ENCODE results near the gene NIT1. TPM values are rescaled to one million over a fixed set of nuclear protein-coding genes. Genes with fewer than 3 reads are reported as not detected.
A peak's percentile ranks its signal among the peaks of the same experiment; 100 is the strongest.

The NIT1 gene, protein sequence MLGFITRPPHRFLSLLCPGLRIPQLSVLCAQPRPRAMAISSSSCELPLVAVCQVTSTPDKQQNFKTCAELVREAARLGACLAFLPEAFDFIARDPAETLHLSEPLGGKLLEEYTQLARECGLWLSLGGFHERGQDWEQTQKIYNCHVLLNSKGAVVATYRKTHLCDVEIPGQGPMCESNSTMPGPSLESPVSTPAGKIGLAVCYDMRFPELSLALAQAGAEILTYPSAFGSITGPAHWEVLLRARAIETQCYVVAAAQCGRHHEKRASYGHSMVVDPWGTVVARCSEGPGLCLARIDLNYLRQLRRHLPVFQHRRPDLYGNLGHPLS
- polyA plus RNA-seq (2013, experiment 1 of 2; ENCODE audit: insufficient read length), result 27.5 TPM
- 24.7 TPM for polyA plus RNA-seq (2013, experiment 2 of 2; ENCODE audit: insufficient read length)

DNA sequence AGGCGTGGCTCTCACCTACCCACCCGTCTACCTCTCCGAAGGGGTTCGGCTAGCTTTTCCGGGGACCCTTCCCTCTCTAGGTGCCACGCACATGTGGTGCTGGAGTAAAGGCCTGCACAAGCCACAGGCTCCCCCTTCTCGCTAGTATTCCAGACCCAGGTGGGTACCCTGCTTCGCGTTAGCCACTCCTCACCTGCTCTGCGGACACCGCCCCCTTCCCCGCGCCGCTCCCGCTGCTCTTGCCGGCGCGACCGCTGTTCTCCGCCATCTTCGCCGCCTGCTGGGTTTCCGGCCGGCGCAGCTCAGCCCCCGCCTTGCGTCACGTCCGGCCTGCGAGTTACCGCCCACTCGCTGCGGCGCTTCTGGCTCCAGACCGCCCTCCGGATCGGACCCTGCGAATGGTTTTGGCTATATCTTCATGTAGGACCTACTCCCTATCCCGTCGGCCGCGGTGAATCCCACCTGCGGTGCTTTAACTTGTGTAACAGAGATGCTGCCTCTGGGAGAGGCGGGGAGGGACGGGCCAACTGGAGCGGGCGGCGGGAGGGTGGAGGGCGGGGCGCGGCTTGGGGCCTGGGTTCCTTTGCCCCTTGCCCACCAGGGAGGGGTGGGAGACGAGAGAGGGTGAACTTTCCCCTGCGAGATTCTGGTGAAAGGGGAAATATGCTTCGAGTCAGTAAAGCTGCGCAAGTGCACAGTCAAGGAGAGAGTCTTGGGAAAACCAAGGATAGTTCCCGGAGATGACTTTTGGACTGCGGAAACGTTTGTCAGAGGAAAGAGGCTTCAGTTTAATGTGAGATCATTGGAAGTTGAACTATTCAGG, at the start of gene NIT1, which contains the start of gene PFDN2:
Gene NIT1 (plus strand): TSS at position 347 of the 823 bp plus-strand sequence. CDS start 72 bp downstream, at position 419.
Gene PFDN2 (minus strand): TSS at position 279 of the 823 bp plus-strand sequence. CDS start 11 bp downstream, at position 268.
- DNase-seq, result peak; percentile 78

DNA sequence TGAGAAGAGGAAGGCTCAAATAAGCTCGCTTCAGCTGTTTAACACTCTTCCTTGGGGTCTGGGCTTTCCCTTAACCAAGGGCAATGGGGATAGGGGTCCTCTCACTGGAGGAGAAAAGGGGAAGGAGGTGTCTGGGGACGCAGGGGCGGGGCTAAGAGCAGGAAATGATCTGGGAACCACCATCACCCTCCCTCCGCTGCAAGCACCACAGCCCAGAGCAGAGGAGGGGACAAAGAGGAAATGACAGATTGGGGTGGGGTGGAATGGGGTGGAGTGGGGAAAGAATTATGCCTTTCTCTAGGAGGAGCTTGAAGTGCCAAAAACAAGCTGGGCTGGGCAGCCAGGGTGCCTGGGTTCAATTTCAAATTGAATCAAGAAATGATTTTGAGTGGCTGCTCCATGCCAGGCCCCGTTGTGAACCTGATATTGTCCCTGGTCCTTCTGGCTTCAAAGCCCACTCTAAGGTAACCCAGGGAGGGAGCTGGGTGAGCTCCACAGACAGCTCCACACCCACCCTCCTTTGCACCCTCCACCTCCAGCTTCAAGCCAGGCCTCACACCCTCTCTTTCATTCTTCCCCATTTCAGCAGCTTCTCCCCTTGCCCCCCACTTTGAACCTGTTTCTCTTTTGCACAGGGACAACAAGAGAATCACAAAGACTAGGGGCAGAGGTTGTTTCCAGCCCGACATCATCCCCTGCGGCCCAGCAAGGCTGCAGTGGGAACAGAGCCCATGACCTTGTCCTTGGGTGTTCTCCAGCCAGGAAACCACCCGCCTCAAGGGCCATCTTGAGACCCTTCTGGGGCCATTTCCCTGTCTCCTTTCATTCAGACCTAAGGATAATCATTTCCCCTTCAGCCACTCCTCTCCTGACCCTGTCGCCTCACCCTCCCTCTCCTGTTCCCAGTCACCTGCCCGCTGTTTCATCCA, 49.3 kb upstream of the NIT1 start:
- DNase-seq, result peak; percentile 20

DNA sequence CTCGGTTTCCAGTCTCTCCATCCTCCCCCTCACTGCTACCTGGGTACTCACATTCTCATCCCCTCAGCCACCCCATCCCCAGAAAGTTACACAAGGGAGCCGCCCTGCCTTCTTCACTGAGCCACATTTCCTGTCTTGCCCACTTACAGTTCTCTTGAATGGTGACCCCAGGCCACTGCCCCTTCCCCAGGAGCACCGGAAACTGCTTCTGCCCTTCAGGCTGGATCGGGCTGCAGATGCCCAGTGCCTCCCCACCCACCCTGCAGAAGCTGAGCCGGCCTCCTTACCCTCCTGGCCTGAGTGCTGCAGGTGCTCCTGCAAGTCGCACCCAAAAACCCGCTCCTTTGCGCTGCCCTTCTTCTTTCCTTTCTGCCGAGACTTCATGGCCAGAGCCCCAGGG, 48.7 kb upstream of the NIT1 start:
- no peak for DNase-seq

DNA sequence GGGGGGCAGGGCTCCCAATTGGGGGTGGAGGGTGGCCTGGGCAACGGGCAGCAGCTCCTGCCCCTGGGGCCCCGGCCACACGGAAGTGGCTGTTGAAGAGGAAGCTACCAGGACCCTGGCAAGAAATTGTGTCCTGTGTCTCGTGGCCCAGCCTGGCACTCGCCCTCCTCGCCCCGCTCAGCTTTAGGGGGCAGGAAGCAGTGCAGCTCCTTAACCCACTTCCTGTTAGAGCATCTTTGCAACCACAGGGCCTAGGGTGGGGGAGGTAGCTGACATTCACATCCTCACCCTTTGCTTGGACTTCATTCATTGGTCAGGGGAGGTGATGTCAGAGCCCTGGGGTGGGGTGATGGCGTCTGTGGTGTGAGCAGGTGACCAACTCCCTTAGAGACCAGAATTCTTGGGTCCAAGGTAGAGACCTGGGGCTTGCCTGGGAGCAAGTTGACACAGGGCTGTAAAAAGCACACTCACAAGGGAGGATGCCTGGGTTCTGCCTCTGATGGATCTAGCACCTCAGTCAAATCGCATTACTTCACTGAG, 48.1 kb upstream of the NIT1 start, which contains the start of gene ARHGAP30:
Gene ARHGAP30 (minus strand): TSS at position 161 of the 540 bp plus-strand sequence. CDS start 267 bp downstream, outside the sequence.
- no peak for DNase-seq

DNA sequence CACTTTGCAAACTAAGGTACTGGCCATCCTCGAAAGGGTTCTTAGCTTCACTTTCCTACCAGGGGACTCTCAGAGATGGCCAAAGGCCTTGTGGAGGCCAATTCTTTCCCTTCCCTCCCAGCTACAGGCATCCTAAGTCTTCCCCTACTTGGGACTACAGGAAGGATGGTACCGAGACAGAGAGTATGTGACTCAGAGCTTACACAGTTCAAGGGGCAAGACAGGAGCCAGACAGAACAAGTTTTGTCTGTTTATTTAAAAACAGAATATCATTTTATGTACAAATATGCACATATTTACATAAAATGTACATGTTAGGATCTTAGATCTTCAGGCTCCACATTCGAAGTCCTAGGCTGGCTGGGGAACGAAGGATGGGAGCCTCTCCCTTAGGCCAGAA, 47.1 kb upstream of the NIT1 start:
- DNase-seq, result no peak

DNA sequence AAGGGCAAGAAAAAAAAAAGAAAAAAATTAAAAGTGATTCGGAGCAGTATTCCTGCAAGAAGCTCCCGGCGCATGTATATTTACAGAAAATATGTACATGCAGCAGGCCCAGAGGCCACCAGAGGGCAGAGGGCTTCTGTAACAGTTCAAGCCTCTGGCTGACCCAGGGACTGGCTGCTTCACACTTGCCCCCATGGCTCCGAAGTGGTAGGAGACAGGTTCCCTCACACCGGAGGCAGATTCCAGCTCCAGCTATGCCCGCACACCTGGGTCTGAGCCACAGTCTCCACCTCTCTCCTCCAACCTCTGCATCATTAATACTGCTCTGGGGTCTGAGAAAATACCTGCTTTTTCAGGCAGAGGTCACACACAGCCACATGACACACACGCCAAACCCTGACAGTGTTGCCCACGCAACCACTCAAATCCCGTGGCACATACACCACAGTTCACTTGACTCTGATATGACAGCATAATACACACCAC, 46.0 kb upstream of the NIT1 start:
- peak; percentile 60 for DNase-seq

DNA sequence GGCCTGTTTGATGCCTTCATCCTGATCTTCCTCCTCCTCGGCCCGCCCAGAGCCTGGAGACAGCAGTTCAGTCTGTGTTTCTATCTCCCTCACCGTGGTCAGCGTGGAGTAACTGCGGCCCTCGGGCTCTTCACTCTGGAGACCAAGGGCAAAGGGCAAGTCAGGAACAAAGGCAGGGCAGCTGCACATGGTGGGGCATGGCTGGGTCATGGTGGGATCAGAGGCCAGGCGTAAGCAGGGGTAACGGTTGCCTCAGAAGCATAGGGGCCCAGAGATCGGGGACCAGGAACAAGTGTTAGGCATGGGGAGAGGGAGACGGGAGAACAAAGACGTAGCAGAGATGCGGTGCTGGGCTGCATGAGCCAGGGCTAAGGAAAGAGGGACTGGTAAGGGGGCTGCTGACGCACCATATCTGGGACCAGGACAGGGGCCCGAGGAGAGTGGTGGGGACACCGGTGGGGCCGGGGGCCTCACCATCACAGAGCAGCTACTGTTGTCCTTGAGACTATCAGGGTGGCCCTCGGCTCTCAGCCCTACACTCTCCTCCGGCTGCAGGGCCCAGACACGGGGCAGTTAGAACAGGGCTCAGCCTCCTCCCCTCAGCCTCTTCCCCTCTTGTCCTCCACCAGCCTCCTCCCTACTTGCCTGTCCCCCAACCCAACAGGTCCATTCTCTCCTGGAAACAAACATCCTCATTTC, 45.0 kb upstream of the NIT1 start:
- DNase-seq, result no peak

DNA sequence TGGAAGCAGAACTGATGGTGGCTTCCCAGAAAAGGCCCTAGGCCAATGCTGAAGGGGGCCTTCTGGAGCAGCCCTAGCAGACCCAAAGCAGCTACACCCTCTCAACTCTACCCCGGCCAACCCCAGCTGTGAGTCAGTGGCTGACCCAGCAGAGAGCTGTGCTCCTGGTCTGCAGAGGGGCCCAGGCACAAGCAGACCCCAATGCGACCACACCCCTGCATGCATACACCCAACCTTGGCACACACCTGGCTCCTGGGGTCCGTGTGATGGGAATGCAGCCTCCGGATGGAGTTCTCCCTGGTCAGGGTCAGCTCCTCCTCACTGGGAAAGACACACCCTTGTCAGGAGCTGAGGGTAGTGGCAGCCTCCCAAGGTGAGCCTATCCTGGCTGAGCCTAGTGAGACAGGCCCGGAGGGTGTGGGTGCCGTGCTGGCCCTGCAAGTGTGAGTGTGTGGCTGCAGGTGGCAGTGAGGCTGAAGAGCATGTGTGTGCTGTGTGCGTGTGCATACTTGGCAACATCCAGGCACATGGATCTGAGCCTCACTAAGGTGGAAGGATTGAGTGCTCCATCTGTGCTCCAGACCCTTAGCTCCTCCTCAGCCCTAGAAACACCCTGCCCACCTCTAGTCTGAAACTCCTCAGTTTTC, 44.3 kb upstream of the NIT1 start:
- no peak for DNase-seq

DNA sequence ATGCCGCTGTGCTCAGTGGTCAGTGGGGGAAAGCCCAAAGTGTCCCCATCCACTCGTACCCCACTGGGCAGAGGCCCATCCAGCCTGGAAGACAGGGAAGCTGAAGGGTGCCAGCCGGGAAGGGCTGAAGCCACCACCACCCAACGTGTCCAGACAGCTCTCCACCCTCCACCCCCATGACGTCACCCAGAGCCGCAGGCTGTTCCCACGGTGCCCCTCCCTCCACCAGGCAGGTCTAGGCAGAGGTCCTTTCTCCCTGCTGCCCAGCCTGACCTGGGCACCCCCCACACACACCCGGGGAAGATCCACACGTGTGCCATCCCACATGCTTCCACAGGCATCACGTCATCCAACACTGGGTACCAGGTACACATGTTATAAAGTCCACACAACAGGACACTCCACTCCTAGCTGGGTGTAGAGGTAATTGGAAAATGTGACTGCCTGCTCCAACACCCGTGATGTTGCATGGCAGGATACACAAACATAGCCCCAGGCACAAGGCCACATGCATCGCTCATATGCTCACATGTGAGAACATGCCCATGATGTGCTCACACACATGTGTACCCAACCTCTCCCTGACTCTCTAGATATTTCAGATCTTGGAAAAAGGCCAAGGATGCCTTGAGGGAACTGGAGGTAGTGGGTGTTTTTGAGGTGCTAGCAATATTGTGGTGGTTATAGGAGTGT, 43.1 kb upstream of the NIT1 start:
- DNase-seq, result no peak

DNA sequence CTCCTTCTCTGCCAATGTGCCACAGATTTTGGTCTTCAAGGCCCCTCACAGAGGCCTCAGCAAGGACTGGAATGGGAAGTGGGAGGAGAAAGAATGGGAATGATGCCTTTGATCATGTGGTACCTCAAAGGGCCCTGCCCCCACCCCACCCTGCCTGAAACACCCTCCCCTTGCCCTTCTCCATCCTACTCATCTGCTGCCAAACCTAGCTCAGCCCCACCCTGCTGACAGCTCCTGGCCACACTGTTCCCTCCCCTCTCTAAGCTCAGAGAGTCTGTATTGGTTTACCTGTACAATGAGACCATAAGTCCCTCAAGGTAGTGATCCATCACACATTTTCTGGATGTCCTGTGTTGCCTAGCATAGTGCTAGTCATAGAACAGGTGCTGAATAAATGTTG, 41.5 kb upstream of the NIT1 start:
- DNase-seq, result no peak

DNA sequence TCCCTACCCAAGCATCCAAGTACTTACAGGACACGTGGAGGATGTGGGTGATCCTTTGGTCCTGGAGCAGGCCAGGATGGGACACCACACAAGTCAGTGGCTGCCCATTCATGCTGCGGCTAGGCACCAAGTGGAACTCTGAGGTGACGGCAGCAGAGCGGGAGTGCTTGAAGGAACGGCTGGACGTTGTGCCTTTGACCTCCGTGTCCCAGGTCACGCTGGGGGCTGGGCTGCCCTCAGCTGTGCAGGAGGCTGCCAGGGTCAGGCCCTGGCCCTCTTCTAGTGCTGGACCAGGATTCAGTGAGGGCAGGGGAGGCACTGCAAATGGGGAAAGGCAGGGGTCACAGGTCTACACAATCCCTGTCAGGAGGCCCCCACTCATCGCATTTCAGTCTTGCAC, 40.5 kb upstream of the NIT1 start:
- no peak for DNase-seq

DNA sequence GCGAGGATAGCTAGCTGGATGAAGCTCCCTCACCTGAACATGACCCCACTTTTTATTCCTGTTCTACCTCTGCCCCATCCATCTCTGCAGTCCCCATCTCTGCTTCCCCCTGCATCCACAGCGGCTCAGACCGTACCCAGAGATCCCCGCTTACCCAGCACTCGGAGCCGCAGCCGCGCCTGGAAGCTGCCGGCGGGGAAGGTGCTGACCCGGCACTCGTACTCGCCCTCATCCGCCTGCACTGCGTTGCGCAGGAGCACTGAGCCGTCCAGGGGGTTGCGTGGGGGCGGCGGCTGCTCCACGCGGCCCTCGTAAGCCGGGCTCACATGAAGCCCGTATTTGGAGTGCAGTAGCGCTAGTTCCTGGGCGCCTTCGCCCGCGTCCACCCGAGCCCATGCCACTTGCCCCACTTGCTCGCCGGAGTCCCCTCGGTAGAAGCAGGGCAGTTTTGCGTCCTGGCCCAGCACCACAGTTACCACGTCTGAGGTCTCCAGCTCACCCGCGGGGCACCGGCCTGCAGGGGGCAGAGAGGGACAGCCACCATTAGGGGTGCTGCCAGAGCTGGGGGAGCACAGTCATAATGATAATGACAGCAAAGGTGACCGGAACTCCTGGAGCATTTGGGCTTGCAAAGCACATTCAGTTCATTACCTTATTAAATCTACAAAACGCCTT, 38.3 kb upstream of the NIT1 start:
- DNase-seq, result no peak

DNA sequence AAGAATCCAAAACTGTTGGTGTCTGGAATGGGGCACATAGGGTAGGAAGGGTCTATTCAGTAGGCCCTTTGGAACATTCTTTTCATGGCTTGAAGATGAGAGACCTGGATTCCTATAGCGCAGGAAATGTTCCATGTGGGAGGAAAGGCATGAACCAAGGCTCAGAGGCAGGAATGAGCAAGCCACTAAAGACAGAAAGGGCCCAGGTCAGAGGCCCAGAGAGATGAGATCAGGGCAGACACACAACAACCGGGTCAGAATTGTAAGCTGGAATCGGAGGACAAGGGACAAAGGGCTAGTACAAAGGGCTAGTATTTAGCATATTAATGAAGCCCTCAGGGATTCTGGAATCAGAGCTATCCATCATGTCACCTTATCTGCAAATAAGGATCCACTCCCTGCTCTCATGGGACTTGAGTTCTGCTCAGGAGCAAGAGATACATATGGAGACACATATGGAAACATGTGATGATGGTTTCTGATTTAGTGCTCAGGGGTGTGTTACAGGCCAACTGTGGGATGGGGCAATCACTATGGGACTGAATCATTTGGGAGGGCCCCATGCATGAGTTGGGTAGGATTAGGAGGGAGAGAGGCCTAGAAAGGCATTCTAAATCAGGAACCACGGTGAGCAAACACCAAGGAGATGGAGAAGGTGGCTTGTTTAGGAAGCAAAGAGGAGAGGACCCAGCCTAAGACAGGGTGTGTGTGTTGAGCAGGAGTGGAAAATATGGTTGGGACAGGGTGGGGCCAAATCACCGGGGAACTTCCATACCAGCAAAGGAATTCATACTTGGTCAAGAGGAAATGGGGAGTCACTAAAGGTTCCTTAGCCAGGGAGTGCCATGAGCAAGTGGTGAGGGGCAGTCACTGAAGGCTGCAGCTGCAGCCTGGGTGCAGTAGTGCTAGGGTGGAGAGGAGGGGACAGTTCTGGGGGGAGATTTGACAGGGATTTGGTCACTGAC, 37.2 kb upstream of the NIT1 start:
- DNase-seq, result peak; percentile 53

DNA sequence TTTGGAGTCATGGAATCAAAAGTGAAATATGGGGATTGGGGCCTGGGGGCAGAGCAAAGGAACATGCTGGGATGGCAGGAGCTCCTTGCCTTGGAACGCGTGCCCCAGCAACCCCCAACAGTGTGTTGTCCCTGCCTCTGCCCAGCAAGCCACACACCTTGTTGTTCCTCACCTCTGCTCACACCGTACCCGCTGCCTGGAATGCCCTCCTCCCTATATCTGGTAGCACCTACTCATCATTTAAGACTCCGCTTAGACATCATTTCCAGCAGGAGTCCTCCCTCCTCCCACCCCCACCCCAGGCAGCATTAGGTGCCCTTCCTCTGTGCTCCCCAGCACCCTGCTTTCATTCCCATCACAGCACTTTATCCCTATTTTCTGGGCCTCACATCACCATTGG, 36.4 kb upstream of the NIT1 start:
- no peak for DNase-seq

DNA sequence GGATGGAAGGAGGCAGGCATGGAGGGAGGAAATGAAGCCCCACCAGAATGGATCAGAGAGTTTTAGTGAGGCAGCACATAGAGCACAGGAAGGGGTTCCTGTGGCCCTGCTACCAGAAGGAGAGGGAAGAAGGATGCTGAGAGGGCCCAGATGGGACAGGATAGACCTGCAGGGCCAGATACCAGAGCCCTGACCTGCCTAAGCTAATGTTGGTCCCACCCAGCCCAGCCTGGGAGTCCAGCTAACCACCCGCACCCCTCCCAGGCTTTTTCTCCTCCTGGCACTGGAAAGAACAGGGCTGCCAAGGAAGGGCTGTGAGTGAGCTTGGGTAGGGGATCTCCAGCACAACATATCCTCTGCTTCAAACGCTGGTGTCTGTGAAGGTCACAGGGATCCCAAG, 35.4 kb upstream of the NIT1 start:
- DNase-seq, result no peak

DNA sequence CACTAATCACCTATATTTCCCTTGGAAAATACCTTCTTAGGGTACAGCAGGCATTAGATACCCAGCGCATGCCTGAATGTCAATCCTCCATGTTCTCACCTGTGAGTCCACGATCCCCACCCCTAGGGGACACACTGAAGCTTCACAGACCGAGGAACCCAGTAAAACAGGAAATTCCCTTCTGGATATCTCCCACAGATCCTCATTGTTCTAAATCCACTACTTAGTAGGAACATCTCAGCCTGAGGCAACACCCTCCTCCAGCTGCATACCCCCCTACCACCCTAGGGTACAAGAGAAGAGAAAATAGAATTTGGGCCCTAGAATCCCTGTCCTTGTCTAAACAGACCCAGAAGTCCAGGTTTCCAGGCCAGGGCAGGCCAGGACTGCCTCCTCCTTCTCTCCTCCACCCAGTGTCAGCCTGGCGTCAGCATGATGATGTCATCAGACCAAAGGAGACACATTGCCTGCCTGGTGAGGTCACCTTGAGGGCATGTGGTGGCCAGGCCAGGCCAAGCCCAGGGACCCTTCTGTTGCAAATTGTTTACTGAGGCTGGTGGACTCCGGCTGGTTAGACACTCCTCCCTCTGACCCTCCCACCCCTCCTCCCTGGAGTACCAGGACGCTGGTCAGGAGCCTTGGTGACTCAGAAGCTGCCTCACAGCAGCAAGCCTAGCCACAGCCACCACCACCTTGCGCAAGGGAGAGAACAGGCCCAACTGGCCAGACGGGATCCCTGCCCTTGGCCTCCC, 34.7 kb upstream of the NIT1 start:
- peak; percentile 87 for DNase-seq

Measured in fibroblast of skin of scalp (primary cell).